Limb (tissue), 2 donors: ENCODE measurements around the gene NXN.
"Not testable (repeated sequence)": the region's sequence is repeated elsewhere in the genome, so short reads cannot be mapped to it uniquely, and the experiment has no call there.

Source experiments
- DNase-seq, 2 donors: peaks; one replicate each; pipeline ENCODE4 v3.0.0-alpha.2; 2016; ENCODE audit errors: extremely low spot score in 2 of 2

The NXN gene

DNA sequence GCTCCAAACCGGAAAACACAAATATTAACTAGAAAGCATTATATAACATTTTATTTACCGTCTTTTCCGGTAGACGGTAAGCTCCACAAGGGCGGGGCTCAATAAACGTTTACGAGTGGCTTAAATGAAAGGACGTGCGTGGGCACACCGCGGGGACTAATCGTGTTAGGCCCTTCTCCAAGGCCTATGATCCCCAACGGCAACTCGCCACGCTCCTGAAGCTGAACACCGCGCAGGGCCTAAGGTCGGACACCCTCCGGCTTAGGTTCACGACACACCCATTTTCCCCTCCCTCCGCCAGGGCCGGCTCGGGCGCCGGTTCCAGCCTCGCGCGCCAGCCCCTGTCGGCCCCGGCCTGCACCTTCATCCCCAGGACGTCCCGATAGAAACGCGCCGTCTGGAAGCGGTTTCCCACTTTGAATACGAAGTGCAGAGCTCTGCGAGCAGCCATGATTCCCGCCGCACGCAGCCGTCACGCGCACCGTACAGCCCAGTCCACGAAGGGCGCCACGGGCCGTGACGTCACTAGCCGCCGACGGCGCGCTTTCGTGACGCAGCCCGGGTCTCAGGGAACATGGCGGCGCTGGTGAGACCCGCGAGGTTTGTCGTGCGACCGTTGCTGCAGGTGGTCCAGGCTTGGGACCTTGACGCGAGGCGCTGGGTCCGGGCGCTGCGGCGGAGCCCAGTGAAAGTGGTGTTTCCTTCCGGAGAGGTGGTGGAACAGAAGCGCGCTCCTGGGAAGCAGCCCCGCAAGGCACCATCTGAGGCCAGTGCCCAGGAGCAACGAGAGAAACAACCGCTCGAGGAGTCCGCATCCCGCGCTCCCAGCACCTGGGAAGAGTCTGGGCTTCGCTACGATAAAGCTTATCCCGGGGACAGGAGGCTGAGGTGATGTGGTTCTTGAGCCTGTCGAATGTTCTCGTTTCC is 197.5 kb downstream of the NXN start, which contains the start of the genes GLOD4 and MRM3:
GLOD4 (minus strand) TSS at position 476 of the 927 bp plus-strand sequence; CDS start at position 451, 25 bp downstream.
MRM3 (plus strand) TSS at position 549 of the 927 bp plus-strand sequence; CDS start at position 575, 26 bp downstream.
- DNase-seq, result peak; percentile 92 to 98

DNA sequence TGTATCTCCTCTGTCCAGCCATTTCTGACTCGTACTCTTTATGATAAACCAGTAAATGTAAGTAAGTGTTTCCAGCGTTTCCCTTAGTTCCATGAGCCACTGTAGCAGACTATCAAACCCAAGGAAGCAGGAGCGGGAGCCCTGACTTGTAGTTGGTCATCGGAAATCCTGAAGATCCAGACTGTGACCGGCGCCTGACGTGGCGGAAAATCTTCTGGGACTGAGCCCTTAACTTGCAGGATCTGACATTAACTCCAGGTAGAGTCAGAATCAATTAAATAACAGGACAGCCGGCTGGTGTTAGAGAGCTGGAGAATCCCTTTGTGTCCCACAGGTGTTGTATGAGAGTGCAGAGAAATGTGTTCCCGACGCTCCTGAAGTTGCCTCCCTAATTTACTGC is 201.5 kb downstream of the NXN start:
- DNase-seq, result no peak

DNA sequence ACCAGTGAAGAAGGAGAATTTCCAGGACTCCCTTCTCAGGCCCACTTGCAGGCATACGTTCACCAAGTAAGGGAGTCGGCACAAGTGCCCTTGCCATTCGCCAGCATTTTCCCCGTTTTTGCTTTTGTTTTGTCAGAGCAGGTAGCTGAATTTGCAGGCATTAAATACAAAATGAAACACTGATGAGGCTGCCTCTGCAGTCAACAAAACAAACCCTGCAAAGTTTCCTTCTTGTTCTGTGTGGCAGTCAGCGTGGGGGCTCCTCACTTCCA is 205.3 kb downstream of the NXN start:
- DNase-seq, result no peak

DNA sequence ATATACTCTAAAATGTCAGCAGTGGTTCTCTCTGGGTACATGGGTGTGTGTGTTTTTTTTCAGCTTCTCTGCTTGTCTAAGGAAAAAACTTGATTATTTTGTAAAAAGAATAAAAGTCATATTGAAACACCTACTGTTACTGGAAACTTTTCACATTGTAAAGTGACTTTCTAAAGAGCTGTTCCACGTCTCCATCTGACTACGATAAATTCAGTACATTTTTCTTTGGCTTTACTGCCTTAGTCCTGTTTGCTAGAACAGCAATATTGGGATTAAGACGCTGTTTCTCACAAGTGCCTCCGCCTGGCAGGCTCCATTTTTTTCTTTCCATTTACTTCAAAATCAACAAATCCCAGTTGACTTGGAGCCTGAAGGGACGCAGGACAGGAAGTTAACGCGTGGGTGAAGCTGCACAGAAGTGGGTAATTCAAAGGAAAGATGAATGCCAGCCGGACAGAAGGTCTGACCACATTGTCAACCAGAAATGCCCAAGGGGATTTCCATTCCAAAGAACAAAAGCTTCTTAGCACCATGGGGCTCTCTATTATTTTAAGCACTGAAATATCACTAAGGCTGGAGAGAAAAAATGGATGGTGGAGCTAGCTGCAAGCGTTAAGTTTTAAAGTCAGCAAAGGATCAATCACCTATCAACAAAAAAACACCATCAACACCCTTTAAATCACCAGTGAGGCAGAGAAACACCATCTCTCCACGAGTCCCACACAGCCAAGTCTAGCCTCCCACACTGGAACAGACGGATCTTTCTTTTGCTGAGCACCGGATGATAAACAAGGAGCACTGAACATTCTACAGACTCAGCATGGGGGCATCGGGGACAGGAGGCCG is 205.9 kb downstream of the NXN start:
- DNase-seq, result no peak

DNA sequence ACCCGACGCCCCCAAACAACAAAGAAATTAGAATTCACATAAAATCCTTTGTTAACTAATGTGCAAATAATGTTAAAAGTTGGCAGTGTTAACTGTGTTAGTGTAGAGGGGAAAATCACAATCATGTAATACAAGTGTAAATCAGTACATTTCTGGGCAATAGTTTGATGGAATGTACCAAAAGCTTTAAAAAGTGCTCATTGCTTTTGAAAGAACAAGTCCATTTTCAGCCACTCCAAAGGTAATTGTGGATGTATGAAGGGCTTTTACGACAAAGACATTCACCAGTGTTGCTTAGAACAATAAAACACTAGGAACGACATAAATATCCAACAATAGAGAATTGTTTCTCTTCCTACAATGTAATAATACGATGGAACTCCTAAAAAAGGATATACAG is 206.6 kb downstream of the NXN start:
- no peak for DNase-seq

DNA sequence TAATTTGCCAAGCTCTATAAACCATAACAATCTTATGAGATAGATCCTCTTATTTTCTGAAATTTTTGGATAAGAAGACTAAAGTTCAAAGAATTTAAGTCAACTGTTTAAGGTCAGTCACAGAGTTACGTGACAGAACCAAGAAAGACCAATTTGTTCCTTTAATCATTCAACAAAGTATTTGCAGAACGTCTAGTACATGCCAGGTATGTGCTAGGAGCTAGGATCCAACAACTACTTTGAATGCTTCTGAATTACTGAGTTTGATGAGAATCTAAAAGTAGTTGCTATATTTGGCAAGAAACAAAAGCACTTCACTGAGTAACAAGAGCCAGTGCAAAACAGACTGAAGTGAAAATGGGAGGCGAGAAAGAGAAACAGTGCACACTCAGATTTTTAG is 212.5 kb downstream of the NXN start:
- no peak for DNase-seq

DNA sequence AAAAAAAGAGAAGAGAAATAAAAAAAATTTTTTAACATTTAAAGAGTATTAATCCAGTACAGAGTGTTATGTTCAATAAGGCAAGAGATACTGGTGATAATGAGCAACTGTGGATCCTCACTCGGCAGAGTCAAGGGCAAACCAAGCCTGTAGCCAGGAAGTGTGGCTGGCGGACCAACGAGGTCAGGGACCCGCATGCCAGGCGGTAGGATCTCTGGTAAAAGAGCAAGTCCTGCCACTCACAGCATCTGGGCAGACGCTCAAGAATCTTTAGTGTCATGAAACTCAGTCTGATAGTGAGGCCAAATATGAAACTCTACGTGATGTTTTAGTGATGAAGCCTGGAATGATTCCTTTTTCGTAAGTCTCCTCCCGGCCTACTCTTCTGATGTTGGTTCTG is 219.2 kb downstream of the NXN start:
- DNase-seq, result no peak

DNA sequence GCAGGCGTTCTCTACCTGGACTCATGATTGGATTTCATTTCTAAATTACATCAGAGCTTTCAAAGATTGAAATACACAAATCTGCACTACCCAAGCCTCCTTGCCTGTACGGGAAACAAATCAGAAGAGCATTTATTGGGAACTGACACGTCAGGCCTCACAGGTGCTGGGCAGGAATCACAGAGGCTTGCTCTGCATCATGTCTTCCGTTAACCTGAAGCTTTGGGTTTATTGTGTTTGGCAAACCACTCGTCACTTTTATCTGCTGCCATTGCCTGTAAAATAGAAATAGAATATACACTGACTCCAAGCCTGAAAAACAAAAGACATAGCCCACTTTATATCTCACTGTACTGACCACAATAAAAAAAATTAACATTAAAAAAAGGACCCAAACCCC is 219.6 kb downstream of the NXN start:
- DNase-seq, result no peak

DNA sequence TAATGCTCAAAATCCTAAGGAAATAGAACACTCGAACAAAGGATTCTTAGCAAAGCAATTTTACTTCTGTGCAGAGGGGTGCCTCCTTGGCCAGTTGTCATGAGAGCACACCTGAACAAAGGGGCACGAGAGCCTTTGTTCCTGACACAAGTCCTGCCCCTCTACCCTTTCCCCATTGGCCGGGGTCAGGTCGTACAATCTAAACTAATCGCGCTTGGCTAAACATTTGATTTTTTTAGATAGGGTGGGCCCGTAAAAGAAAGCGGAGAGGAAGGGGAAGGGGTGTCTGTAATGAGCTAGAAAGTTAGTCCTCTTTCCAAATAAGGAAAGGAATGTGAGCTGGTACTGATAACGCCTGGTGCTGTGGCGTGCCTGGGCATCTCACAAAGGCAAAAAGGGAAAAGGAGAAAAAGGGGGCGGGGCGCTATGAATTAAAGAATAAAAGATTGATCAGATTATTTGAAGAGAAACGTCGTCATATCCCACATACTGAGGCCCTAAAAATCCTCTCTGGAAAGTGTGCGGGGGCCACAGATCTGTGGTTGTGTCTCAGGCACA is 223.5 kb downstream of the NXN start:
- DNase-seq, result not testable (repeated sequence)

DNA sequence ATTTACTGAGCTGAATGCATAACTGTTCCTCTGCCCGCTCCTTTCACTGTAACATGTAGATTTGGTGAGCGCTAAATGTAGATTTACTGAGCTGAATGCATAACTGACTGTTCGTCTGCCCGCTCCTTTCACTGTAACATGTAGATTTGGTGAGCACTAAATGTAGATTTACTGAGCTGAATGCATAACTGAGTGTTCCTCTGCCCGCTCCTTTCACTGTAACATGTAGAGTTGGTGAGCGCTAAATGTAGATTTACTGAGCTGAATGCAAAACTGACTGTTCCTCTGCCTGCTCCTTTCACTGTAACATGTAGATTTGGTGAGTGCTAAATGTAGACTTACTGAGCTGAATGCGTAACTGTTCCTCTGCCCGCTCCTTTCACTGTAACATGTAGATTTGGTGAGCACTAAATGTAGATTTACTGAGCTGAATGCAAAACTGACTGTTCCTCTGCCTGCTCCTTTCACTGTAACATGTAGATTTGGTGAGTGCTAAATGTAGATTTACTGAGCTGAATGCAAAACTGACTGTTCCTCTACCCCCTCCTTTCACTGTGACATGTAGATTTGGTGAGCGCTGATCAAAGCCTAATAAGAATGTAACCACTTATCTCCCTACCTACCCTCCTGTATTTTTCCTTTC is 224.1 kb downstream of the NXN start:
- not testable (repeated sequence) for DNase-seq

DNA sequence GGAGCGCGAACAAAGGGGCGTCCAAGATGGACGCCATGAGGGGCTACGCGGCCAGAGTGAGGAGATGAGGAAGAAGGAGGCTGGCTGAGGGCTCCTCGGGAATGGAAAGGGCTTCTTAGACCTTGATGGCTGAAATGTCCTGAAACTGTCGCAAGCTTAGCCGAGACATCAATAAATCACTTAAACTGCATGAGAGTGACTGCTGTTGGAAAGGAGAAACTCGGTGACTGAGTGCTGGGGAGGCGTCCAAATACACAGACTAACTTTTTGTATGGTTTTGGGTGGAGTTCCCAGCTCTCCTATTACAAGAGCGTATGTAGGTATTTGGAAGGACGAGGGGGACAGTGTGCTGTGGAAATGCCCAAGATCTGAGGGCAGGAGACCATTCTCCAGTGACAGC is 226.2 kb downstream of the NXN start:
- DNase-seq, result no peak

DNA sequence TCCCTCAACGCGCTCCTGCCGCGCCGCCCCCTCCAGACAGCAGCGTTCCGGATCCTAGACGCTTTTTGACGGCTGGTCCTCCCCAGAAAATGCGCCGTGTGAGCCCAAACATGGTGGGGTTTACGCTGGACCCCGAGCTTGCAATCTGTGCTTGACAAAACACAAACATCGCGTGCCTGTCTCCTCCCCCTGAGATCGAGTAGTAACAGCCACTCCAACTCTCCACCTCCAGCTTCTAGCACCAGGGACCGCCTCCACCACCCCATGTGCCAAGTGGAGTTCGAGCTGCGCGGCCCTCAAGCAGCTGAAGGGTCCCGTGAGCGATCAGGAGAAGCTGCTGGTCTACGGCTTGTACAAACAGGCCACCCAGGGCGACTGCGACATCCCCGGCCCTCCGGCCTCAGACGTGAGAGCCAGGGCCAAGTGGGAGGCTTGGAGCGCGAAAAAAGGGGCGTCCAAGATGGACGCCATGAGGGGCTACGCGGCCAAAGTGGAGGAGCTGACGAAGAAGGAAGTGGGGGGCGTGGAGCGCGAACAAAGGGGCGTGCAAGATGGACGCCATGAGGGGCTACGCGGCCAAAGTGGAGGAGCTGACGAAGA is 226.9 kb downstream of the NXN start:
- DNase-seq, result peak; percentile 65 to 75

DNA sequence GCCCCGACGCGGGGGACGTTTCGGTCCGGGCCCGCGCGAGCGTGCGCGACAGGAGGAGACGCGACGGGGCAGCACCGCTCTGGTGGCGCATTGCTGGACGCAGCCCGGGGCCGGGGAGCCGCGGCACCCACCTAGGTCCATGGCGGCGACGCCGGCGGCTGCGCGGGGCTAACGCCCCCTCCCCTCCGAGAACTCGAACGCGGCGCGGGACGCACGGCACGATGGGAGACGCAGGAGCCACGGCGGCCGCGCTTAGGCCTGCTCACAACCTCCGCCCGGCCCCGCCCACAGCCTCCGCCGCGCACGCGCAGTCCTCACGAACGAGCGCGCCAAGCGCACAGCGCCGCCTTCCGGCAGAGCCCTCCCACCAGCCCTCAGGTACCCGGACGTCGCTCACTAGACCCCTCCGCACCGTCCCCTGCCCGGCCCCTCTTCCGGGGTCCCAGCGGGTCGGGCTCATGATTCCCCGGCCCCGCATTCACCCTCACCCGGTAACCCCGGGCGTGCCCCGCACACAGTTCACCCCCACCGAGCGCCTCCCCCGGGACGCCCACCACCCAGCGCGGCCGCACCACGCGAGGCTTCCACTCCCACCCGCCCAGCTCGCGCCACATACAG is 227.5 kb downstream of the NXN start, which contains the start of gene GEMIN4:
GEMIN4 (minus strand) TSS at position 263 of the 618 bp plus-strand sequence; CDS start at position 141, 122 bp downstream.
- DNase-seq, result peak; percentile 93 to 99

DNA sequence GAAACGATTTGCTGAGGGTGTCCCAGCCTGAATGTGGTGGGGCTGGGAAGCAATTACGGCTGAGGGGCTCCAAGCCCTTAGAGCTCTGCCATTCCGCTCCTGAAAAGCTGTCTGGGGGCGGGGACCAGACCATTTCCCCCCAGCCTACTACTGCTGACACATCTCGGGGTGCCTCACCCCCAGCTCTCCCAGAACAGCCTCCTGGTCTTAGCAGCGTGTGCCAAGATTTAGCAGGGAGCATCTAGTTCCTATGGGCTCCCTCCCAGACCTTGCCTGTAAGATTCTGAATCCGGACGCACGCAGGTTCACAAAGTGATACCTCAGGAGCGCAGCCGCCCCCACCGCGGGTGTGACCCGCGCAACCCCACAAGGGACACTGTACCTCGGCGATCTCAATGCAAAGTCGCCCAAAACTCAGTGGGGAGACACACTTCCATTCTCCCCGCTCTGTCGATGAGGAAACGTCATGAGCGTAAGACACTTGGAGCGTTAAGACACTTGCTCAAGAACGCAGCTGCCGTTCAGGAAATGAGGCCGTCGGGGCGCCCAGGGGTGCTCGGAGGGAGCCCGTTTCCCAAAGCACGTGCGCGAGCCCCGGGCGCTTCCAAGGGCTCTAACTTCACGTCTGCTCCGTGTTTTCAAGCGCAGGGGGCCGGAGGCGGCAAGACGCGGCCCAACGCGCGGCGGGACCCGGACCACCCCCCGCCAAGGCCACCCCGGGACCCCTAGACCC is 228.1 kb downstream of the NXN start:
- peak in 1 of 2 donors; percentile 41 for DNase-seq

DNA sequence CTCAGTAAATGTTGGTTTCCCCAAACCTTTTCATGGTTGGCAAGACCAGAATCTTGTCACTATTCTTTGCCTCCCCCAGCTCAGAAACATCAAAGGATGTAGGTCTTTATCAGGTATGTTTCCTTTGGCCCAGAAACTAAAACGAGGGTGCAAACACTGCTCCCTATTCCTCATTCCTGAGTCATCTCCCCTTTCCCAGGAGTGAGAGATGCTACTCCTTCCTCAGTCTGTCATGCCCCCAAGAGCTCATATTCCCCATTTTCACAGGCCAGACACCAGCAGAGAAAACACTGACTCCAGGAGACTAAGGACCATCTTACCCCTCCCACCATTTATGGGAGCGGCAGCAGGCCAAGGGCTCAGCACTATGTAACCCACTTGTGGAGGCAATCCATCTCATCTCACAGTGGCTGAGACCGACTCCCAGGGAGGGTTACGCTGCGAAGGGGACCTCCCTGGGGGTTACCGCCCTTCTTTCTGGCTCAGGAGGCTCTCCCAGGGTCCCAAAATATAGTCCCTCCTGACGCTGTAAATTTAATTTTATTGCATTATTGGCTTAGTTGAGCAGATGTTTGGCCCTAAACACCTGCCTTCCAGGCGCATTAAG is 229.0 kb downstream of the NXN start:
- DNase-seq, result no peak

DNA sequence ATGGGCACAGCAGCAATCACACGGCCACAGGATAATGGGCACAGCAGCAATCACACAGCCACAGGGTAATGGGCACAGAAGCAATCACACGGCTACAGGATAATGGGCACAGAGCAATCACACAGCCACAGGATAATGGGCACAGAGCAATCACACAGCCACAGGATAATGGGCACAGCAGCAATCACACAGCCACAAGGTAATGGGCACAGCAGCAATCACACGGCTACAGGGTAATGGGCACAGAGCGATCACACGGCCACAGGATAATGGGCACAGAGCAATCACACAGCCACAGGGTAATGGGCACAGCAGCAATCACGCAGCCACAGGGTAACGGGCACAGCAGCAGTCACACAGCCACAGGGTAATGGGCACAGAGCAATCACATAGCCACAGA is 230.2 kb downstream of the NXN start:
- not testable (repeated sequence) for DNase-seq
